ENCODE measurements around the gene ASIC4. TPM values are rescaled to one million over a fixed set of nuclear protein-coding genes. Genes with fewer than 3 reads are reported as not detected.

The ASIC4 gene
- total and polyA plus RNA-seq, 2 of the 8 experiments (the other 6 are each of a cell fraction or from before 2014, with no cell fraction given), result 0.12 to 0.22 TPM

DNA sequence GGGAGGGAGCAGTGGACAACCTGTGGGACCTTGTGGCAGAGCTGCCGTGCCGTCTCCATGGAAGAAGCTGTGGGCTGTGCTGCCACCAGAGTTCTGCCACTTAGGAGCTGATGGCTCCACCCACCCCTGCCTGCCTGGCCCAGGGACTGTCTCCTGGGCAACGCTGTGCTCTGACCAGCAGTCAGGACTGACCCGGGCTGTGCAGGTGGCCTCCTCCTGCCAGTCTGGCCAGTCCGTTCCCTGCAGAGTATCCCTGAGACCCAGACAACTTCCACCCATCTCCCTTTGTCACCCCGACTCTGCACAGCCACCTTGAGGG lies 12.8 kb downstream of the ASIC4 start:
- no peaks in the 10 kb centered on the region for H3K79me1 ChIP-seq (ENCODE audit: low read depth, low read length)
- H3K4me1 ChIP-seq (replicated peaks in 1 of 4; ENCODE audit: control insufficient read depth in 3 of 4, insufficient read depth in 4 of 4, low read length in 3 of 4), result peaks cover 0 to 20% (median 10%) of the 10 kb centered on the region in 4 experiments; a peak in 6 of 7 replicates
- H2AK5ac ChIP-seq (ENCODE audit: low read depth, low read length), result no peak overlapping the region; the same call in 1 of the 2 replicates
- no peaks in the 10 kb centered on the region for H3K79me2 ChIP-seq (ENCODE audit: control insufficient read depth in 1 of 2, insufficient read depth in 2 of 2, low read length in 2 of 2)
- H2AFZ ChIP-seq (ENCODE audit: low read length), result no peak overlapping the region
- peaks cover 0 to 24% (median 12%) of the 10 kb centered on the region in 4 experiments; a peak in 6 of 7 replicates for H3K27me3 ChIP-seq (replicated peaks in 1 of 4; ENCODE audit: control insufficient read depth in 3 of 4, extremely low read depth in 1 of 4, insufficient read depth in 3 of 4, low read length in 3 of 4)
- TF ChIP-seq SUZ12 (IDR thresholded peaks at IDR 0.05; ENCODE audit: low read length), result no peak
- no peak for TF ChIP-seq SRF (IDR thresholded peaks at IDR 0.05; ENCODE audit: low read depth, low read length)
- TF ChIP-seq HDAC6 (IDR thresholded peaks at IDR 0.05; ENCODE audit: low read depth, low read length), result no peak
- TF ChIP-seq SIN3A (conservative IDR thresholded peaks at IDR 0.05 in 1 of 2, IDR thresholded peaks at IDR 0.05 in 1 of 2; ENCODE audit: low read depth in 1 of 2, low read length in 2 of 2), result no peak
- TF ChIP-seq, protein P1, sequence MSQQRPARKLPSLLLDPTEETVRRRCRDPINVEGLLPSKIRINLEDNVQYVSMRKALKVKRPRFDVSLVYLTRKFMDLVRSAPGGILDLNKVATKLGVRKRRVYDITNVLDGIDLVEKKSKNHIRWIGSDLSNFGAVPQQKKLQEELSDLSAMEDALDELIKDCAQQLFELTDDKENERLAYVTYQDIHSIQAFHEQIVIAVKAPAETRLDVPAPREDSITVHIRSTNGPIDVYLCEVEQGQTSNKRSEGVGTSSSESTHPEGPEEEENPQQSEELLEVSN (IDR thresholded peaks at IDR 0.05), result no peak
- no peak for TF ChIP-seq HDAC2 (IDR thresholded peaks at IDR 0.05; ENCODE audit: borderline replicate concordance in 1 of 2, low read depth in 2 of 2, low read length in 2 of 2)
- no peak for TF ChIP-seq NANOG (IDR thresholded peaks at IDR 0.05; ENCODE audit: insufficient read depth, low read depth, low read length, poor library complexity, severe bottlenecking)
- no peak for TF ChIP-seq SAP30 (IDR thresholded peaks at IDR 0.05; ENCODE audit: insufficient read depth, insufficient replicate concordance, low read length)
- WGBS, 2 experiments (ENCODE audit: extremely low coverage in 1 of 2, insufficient coverage in 1 of 2, insufficient read length in 1 of 2, insufficient replicate concordance in 2 of 2, low coverage in 1 of 2, low lambda C conversion rate in 2 of 2, missing lambda C conversion rate in 1 of 2), result 88% methylated on average over 6 of the region's 6 CpGs; no CpG with 5 or more reads in 1 of the 2 experiments
- no peak overlapping the region for H3K4me3 ChIP-seq (ENCODE audit: extremely low read depth in 1 of 4, insufficient read depth in 2 of 4, low read depth in 3 of 4, low read length in 4 of 4)
- no peak overlapping the region for H2BK5ac ChIP-seq (ENCODE audit: low read depth, low read length)
- H3K36me3 ChIP-seq (ENCODE audit: control insufficient read depth in 2 of 4, insufficient read depth in 4 of 4, low read length in 3 of 4), result no peaks in the 10 kb centered on the region
- no peak overlapping the region for H4K91ac ChIP-seq (replicated peaks; ENCODE audit: insufficient read length, low read length)
- H3K27ac ChIP-seq (ENCODE audit: low read depth, low read length), result no peak overlapping the region
- H4K20me1 ChIP-seq (replicated peaks in 1 of 2; ENCODE audit: control insufficient read depth in 1 of 2, insufficient read depth in 2 of 2, low read length in 2 of 2), result no peaks in the 10 kb centered on the region
- no peak overlapping the region for H3K14ac ChIP-seq (ENCODE audit: insufficient read length)
- H3K56ac ChIP-seq (replicated peaks; ENCODE audit: insufficient read length, low read depth, low read length), result no peak overlapping the region
- H3K9me3 ChIP-seq (ENCODE audit: insufficient read depth in 2 of 2, low read depth in 1 of 2, low read length in 1 of 2), result no peaks in the 10 kb centered on the region
- H3K23ac ChIP-seq (ENCODE audit: insufficient read length), result no peak overlapping the region
- no peak overlapping the region for H3K4me2 ChIP-seq (ENCODE audit: insufficient read depth in 1 of 2, low read depth in 2 of 2, low read length in 2 of 2)
- H4K8ac ChIP-seq (ENCODE audit: extremely low read depth, insufficient read depth, low read length), result no peak overlapping the region
- peak overlapping the region; percentile 33; the same call in 1 of the 2 replicates for H2BK12ac ChIP-seq (ENCODE audit: low read depth, low read length)
- ChIA-PET POLR2A (ENCODE audit: partially characterized antibody) (interaction anchor here (0.6 to 3.8 kb wide), 11 partner anchors 11 to 310 kb away, joined by 3 to 14 read pairs (median 3); partner anchors contain the start of genes CHPF and TMEM198), CTCF (ENCODE audit: partially characterized antibody) (interaction anchor here (0.8 to 113.1 kb wide), 15 partner anchors 5 to 469 kb away, joined by 3 to 7248 read pairs (median 5); partner anchors contain the start of genes ASIC4, CHPF, DES and GMPPA)
- peaks cover 2% of the 10 kb centered on the region; the same call in 1 of the 2 replicates for H3K23me2 ChIP-seq (ENCODE audit: low read depth, low read length)
- H2BK15ac ChIP-seq (ENCODE audit: low read length), result peak overlapping the region; percentile 95; the same call in 1 of the 2 replicates
- no peak for FAIRE-seq
- no peak overlapping the region for H3K9ac ChIP-seq (replicated peaks in 1 of 4; ENCODE audit: extremely low read depth in 1 of 4, low read depth in 3 of 4, low read length in 3 of 4)
- no peak overlapping the region for H3K18ac ChIP-seq (ENCODE audit: extremely low read depth, low read length)
- no peak overlapping the region for H2BK120ac ChIP-seq (replicated peaks; ENCODE audit: low read depth, low read length)
- no peak for DNase-seq (ENCODE audit: low read depth in 1 of 2, low spot score in 2 of 2)
- H2BK20ac ChIP-seq (ENCODE audit: low read length), result no peak overlapping the region
- H3K4ac ChIP-seq (replicated peaks; ENCODE audit: insufficient read length, low read depth, low read length), result no peak overlapping the region
- H4K5ac ChIP-seq (ENCODE audit: insufficient read length, low read depth, low read length), result no peak overlapping the region
